CD4-positive, alpha-beta T cell treated with Interleukin-15 for 4 hours (primary cell): ENCODE data around the gene MFSD2A.
A peak's percentile ranks its signal among the peaks of the same experiment; 100 is the strongest.
"Not testable (repeated sequence)": the region's sequence is repeated elsewhere in the genome, so short reads cannot be mapped to it uniquely, and the experiment has no call there.

Source experiments
- DNase-seq: peaks from one replicate; pipeline ENCODE4 v3.0.0-alpha.2; 2020; ENCODE audit warnings: low spot score

Gene MFSD2A

DNA sequence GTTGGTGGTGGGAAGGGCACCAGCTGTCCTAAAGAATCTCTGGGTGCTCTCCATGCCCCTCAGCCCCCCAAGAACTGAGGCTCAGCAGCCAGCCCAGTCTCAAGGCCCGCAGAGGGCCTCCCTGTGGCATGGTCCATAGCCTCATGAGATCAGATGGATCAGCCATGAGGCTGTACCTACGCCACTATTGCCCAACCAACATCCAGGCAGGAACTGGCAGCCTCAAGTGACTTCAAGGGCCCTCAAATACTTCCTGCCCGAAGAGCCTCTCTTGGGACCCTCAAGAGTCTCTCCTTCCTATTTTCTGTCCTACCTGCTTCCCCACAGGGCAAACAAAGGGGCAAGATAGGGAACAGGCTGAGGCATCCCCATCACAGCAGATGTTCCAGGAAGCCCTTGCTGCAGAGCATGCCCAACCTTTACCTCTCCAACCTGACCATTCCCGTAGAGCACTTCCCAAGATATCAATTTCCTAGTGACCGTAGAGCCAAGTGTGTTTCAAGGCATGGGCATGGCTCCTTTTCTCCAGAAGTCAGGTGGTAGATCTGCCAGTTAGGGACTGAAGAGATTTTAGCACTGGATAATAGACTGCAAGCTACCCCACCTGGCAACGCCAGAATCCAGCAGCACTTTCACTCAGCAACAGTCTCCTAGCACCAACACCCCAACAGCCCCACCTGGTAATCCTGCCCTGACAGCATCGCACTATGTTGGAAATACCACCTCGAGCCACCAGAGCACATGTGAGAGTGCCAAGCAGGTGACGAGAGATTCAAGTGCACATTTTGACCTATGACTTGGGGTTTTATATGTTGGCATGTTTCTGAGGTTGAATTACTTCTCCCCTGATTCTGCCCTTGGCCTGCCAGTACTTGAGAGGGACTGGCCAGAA is 13.7 kb upstream of the MFSD2A start:
- no peak for DNase-seq

DNA sequence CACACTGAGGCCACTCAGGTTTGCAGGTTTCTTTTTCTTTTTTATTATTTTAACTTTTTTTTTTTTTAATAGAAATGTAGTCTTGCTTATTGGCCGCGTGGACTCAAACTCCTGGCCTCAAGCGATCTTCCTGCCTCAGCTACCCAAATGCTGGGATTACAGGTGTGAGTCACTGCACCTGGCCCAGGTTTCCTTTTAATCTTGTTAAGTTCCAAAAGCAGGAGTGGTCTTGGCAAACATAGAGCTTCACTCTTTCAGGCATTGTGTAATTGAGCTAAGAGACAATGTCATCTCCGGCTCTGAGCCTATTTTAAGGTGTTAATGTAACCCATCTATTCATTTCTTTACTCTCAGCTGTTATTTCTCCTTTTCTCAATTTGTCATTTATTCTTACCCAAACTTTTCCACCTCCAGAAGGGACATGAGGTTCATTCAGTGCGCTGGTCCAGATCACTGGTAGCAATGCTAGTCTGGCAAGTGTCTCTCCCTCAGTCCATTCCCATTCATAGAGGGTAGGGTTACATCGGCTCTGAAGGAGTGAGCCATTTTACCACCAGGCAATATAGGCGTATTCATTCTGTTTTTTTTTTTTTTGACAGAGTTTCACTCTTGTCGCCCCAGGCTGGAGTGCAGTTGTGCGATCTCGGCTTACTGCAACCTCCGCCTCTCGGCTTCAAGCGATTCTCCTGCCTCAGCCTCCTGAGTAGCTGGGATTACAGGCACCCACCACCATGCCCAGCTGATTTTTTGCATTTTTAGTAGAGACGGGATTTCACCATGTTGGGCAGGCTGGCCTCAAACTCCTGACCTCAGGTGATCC is 11.3 kb upstream of the MFSD2A start:
- no peak for DNase-seq

DNA sequence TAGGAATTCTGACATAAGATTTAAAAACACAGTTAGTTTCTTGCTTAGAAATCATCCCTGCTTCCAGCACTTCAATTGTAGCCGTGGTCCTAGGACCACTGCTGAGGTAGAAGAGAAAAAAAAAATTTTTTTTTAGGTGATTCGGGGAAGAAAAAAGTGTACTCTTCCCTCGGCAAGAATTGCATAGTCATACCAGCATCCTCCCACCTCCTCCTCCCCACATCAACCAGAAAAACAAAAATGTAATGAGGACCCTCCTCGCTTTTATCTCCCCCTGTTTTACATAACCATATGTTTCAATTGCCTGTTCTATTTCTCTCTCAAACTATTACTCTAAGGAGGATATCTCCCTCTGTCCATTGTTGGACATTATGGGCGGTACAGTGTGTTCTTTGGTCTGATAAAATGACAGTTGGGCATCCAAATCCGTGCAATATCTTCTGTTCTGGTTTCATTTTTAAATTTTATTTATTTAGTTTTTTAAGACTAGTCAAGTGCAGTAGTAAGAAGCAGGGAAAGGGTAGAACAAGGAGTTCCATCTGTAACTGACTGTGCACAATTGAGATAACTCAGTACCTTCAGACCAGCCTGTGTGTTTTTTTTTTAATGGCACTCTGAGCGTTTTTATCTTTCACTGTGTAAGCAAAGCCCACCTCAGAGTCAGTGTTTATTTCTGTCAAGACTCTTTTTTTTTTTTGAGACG is 10.4 kb upstream of the MFSD2A start:
- no peak for DNase-seq

DNA sequence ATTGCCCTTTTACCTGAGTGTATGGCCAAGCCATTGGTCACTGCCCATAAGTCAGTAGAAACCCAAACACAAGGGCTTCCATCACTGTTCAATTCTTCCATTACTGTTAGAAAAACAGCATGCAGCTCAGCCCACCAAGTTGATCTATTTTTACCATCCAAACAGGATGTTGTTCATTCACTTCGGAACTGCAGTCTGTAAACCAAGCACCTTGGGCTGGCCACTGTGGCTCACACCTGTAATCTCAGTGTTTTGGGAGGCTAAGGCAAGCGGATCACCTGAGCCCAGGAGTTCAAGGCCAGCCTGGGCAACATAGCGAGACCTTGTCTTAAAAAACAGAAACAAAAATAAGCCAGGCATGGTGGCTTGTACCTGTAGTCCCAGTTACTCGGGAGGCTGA is 8.7 kb upstream of the MFSD2A start:
- DNase-seq, result no peak

DNA sequence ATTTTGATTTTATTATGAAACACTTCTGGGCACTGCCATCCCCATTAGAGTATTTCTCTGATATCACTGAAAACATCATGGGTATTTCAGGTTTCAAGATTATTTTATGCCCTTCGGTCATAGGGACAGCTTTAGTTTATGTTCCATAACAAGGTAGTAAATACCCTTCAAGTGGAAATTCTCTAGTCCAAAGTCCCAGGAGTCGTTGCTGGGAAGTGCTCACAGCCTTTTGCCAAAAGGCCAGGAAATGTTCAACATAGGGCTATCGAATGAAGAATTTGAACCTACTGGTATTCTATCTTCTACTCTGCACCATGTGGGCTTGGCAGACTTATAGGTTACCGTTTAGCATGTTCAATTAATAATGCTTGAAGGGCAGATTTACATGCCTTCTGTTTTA is 7.7 kb upstream of the MFSD2A start:
- DNase-seq, result no peak

DNA sequence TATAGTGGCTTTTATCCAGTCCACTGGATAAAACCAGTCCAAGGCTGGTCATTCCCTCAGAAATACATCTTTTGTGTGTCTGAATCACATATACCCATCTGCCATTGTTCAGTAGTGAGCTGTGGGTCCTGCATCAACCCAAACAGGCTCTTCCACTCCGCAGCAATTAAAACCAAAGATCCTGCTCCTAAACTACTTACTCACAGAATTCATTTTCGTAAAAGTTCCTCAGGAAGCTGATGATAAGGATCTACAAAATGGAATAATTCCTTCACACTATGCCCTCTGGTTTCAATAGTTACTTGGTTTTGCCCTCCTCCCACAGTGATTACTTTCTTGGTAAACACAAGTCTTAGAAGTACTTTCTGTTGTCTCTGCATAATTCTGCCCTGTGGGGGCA is 5.1 kb upstream of the MFSD2A start:
- DNase-seq, result no peak

DNA sequence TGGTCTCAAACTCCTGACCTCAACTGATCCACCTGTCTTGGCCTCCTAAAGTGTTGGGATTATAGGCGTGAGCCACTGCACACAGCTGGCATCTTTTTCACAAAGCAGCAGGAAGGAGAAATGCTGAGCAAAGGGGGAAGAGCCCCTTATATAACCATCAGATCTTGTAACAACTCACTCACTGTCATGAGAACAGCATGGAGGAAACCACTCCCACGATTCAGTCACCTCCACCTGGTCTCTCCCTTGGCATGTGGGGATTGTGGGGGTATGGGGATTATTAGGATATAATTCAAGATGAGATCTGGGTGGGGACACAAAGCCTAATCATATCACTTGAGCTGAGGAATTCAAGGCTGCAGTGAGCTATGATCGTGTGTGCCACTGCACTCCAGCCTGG is 3.0 kb upstream of the MFSD2A start:
- DNase-seq, result no peak

DNA sequence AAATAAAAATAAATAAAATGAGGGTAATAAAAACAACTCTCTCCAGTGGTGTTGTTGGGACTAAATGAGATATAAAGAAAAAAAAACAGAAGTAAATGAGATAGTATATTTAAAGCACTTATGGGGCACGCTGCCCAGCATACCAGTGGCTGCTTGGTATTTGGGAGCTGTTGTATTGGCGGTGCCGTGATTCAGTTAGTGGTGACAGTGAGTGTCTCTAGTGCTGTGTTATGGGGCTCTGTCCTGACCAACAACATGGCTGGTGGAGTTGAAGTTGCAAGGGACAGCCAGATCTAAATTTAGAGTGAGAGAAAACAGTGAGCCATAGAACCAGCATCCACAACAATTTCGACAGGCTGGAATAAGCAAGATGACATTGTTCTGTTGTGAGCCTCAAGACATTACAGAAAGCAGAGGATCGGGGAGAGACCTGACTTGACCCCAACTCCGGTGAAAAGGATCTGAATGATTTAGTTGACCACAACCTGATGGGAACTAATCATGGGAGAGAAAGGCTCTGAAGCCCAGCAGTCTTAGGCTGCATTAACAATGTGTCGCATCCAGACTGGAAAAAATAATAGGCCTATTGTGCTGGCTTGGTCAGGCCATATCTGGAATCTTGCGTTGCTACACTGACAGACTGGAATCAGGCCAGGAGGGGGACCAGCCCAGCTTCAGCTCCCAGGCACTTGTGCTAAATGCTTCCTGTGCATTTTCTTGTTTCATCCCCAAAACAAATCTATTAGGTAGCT is 2.4 kb upstream of the MFSD2A start:
- DNase-seq, result no peak

DNA sequence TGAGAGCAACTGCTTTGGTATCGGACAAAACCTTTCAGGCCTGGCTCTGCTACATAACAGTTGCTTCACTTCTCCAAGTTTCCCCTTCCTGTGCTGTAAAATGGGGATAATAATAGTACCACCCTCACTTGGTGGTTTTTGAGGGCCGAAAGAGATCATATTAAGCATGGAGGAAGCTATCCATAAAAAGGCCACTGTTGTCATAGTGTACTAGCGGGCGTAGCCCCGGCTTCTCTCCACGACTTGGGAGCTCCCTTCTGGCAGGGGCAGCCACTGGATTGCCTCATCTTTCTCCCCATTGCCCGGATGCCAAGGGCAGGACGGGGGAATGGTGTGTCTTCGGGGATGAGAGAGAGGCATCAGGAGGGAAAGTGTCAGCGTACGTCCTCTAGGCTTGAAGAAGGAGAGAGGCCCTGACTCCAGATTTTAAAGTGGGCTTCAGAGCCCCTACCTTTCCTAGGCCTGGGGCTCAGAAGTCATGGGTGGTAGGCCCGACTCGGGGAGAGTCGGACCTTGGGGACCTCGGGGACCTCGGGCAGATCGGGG is 548 bp upstream of the MFSD2A start:
- no peak for DNase-seq

DNA sequence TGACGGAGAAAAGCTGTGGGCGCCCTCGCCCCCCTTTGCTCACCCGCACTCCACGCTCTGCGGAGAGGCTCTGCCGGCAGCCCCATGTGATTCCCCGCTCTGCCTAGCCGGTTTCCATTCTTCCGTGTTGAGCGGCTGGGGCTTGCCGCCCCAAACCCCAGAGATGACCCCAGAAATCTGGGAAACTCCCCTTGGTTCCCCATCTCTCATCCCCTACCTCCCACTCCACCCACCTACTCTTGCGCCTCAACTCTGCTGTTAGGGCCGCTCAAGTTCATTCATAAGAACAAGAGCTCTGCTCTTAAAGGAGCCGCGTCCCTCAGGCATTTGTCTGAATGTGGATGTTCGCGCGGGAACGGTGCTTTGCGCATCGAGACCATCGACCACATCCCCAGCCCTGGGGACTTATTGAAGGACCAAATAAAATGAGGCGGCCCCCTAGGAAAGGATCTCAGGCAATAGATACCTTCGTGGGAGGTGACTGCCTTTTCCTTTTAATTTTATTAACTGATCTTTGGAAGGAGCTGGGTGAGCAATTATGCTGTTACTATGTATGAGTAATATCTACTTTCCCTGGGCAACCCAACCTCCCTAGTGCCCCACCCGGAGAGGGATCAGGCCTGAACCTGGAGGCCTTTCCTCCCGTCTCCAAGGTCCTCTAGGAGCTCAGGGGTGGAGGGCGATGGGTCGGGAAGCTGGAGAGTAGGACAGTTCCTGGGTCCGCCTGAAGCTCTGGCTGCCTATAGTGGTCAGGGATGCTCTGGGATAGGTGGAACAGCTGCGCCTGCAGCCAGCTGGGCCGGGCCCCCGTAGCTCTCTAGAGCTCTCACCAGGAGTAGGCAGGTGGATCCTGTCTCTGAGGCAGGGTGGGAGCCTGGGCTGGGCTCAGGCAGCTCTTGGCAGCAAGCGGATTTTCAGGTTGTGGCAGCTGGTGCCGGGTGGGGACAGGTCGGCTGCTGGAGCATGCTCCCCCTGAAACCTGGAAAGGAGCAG is 898 bp downstream of the MFSD2A start:
- peak; percentile 26 for DNase-seq

DNA sequence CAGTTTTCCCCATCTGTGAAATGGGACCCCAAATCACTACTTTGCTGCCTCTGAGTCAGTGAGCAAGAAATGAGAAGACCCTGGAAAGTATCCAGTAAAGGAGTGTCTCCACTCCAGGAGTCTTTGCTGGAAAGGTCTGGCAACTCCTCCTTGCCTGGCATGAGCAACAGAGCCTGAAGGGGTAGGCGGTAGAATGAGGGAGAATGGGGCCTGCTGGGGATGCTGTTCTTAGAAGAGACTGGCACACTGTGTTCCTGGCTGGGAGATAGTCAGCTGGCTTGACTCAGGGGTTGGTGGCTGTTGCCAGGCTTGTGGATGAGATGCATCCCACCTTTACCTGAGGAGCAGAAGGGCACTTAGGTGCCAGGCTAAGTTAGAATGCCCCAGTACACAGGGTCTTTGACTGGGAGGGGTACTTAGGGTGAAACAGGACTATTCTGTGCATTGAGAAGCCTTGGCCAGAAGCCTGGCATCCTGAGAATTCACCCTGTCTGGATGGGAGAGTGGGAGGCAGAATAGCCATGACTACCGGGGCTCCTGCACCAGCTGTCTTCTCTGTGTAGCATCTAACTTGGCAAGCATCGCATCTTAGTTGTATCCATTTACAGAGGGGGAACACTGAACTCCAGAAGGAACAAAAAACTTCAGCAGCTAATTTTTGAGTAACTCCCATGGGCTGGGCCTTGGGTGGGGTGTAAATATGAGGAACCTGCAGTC is 2.5 kb downstream of the MFSD2A start:
- DNase-seq, result no peak

DNA sequence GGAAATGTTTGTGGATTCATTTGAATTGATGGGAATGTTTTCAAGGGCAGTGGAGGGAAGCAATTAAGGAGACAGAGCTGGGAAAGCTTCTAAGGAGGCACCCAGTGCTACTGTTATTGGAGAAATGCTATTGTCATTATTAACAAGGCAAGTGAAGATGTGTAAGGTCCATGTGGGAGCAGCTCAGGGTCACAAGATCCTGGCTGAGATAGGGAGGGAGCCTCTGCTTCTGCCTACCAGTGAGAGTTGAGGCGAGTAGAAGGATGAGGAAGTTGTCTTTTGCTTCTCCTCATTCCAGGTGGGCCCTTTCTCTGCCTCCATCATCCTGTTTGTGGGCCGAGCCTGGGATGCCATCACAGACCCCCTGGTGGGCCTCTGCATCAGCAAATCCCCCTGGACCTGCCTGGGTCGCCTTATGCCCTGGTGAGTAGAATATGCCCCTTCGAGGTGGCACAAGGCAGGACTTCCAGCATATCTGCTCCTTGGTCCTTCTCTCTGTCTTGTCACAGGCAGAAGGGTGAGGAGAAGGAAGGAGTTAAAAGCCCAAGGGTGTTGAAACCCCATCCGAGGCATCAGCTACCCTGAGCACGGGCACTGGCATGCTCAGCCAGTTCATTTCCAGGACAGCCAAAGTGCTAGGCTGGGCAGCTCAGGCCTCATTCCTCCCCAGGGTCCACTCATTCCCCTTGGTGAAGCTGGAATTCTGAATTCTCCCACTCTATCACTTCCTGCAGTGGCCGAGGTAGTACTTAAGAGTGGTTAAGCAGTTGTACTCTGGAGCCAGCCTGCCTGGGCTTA is 3.7 kb downstream of the MFSD2A start:
- DNase-seq, result no peak

DNA sequence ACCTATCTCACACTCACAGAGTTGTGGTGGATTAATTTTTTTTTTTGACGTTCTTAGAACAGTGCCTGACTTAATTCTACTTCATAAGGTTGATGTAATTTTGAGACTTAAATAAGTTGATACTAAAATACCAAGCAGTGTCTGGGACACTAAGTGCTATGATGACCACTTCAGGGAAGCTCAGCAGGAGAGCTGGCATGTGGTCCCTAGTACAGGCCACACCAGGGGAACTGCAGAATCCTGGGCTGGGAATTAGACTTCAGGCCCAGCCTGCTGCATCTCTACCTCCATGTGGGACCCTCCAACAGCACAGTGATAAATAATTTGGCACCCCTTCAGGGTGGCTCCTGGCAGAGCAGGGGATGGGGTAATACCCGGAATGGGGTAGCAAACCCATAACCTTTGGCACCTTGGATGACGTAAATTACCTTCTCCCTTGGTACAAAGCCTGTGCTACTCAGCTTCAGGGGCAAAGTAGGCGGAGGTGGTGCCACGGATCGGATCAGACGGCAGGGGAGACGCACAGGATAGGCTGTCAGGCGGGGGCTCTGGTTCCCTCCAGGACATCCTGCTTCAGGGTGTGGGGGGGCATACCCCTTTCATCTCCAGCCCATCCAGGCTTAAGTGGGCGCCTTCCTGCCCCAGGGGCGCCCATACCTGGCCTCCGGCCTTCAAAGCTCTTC is 4.8 kb downstream of the MFSD2A start:
- no peak for DNase-seq

DNA sequence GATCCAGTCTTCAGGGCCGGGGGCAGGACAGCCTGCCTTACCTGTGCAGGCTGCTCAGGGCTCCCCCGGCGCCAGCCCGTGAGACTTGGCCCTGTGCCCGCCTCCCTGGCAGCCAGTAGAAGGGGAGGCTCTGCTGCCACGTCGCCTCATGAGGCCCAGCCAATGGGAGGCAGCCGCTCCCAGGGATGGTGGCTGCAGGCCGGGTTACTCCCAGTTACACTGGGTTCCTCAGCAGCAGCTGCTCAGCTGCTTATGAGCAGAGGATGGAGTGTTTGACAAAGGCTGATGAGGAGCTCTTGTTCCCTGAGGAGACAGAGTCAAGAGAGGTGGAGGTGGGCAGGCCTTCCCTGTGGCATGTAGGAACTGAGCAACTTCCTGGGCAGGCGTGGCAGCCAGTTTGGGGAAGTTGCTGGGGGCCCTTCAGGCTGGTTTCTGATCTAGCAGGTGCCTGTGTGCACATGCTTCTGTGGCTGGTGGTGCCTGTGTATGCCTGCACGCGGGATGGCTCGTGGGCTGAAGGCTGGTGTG is 5.5 kb downstream of the MFSD2A start:
- no peak for DNase-seq

DNA sequence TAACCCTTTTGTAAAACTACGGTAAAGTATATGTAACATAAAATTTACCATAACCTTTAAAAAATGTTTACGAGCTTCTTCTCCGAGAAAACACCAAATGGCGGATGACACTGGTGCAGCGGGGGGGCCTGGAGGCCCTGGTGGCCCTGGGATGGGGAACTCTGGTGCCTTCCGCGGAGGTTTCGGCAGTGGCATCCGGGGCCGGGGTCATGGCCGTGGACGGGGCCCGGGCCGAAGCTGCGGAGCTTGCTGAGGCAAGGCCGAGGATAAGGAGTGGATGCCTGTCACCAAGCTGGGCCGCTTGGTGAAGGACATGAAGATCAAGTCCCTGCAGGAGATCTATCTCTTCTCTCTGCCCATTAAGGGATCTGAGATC is 7.5 kb downstream of the MFSD2A start:
- no peak for DNase-seq

DNA sequence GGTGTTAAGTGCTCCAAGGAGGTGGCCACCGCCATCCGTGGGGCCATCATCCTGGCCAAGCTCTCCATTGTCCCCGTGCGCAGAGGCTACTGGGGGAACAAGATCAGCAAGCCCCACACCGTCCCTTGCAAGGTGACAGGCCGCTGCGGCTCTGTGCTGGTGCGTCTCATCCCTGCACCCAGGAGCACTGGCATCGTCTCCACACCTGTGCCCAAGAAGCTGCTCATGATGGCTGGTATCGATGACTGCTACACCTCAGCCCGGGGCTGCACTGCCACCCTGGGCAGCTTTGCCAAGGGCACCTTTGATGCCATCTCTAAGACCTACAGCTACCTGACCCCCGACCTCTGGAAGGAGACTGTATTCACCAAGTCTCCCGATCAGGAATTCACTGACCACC is 8.0 kb downstream of the MFSD2A start:
- DNase-seq, result not testable (repeated sequence)

DNA sequence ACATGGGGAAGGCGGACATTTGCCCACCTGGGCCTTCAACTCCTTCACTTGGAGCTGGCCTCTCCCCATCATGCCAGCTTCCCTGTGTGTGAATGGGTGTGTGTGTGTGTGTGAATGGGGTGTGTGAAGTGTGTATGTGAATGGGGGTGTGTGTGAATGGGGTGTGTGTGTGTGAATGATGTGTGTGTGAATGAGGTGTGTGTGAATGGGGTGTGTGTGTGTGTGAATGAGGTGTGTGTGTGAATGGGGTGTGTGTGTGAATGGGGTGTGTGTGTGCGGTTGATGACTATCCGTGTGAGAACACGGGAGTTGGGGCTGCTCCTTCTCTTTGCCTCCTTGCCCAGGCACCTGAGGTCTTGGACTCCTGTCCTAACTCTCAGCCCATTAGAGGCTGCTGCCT is 9.6 kb downstream of the MFSD2A start:
- DNase-seq, result no peak

DNA sequence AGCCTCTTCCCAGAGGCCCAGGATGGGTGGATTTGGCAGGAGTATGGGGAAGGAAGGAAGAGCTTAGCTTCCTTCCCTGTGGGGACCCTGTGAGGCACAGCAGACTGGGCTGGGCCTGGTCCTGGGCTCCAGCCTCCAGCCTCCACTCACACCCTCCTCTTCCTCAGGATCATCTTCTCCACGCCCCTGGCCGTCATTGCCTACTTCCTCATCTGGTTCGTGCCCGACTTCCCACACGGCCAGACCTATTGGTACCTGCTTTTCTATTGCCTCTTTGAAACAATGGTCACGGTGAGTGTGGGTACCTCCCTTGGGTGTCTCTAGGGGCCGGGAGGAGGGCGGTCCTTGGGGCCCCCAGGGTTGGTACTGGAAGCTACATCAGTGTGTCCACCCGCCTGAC is 10.1 kb downstream of the MFSD2A start:
- DNase-seq, result no peak
